OCI-M1 (cell line): ENCODE results near the gene RNF150.
"Not testable (repeated sequence)": the region's sequence is repeated elsewhere in the genome, so short reads cannot be mapped to it uniquely, and the experiment has no call there.

Experiments used
- DNase-seq: peaks from one replicate; lab custom pipeline; 2025; lab: John Stamatoyannopoulos, UW

Gene RNF150

DNA sequence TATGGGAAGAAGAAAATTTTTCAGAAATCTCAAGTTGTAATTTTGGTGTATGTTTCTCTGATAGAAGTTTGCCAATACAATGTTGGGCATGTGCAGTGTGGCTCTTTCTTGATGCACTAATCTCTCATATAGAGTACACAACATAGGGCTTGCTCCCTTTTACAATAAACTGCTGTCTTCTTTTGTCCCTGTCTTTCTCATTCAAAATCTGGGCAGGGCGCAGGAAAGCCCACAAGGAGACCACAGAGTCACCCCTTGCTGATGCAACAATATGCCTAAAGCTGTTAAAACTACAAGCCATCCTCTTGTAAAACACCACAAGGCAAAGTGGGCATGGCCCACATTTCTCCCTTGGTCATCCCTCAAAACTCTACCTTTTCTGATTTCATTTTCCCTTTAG lies 313.7 kb downstream of the RNF150 start:
- peak; percentile 54 for DNase-seq

DNA sequence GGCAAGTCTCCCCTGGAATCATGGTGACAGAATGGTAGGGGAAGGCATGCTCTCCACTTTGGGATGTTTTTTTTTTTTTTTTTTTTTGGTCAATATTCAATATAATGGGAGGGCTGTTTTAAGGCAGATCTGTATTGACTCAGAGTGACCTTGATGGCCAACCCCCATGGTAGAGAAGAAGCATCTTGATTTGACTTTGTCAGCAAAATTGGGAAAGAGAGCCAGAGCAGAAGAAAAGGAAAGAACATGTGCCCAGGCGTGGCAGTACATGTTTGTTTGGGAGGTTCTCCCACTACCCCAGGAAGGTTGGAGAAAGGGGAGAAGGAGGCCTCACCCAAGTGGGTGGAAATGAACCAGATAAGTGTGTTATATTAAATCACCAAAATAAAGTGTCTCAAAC lies 314.8 kb downstream of the RNF150 start:
- no peak for DNase-seq

DNA sequence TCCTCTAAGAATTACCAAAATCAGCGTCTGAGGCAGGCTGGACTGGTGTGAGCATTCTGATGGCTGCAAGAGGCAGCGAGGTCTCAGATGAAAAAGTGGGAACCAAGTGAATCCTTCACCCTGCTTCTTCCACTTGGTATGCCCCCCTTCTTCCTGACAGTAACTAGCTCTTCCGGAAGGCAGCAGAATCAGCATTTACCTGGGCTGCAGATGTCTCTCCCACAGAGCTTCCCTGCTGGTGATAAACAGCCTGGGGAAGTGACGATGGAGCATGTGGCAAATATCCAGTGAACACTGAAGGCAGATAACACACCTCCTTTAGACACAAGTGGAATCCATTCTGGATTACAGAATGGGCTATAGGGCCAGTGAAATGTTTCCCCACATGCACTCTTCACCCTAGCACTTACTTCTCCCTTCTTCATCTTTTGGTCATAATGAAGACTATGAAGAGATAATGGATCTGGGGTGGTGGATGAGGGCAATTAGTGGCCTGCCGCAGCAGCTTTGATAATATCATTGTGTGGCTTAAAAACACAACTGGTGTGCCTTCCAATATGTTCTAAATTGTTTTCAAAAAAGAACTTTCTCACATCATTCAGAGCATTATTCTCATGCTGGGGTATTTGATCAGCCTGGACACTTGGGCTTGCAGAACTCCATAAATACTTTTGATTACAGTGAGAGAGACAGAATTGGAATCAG lies 316.3 kb downstream of the RNF150 start:
- DNase-seq, result no peak

DNA sequence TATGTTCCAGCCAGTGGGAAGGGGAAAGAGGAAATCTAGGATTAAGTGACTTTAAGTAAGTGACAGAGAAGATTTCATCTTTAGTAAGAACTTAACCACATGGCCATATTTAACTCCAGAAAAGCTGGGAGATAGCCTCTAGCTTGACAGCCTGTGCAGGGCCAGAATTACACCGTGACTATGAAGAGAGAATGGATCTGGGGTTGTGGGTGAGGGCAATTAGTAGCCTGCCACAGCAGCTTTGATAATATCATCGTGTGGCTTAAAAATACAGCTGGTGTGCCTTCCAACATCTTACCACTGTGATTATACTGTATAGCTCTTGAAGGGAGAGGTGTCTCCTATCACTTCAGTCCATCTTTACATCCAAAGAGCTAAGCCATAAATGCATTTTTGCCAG lies 319.5 kb downstream of the RNF150 start:
- peak; percentile 34 for DNase-seq

DNA sequence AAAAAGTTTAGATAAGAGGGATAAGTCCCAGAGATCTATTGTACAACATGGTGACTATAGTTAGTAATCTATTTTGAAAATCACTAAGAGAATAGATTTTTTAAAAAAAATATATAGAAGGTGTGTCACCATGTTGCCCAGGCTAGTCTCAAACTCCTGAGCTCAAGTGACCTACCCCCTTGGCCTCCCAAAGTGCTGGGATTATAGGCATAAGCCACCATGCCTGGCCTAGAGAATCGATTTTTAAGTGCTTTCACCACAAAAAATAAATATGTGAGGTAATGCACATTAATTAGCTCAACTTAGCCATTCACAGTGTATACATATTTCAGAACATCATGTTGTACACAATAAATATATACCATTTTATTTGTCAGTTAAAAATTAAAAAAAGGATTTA lies 320.4 kb downstream of the RNF150 start:
- DNase-seq, result no peak

DNA sequence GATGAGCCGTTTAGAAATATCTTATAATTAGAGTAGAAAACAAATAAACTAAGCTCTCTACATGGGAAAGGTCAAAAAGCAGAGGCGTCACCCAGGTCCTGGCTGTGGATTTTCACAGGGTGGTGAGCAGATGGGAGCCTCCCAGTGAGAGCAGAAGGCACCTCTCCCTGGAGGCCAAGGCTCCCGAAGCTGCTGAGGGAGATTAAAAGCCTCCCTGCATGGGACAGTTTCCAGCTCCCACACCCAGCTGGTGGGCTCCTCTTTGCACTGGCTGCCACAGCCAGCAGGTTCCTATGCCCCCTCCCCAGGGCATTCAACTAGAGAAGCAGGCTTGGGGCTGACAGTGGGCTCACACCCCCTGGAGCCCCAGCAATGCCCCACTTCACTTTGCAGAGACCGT lies 321.8 kb downstream of the RNF150 start:
- DNase-seq, result no peak

DNA sequence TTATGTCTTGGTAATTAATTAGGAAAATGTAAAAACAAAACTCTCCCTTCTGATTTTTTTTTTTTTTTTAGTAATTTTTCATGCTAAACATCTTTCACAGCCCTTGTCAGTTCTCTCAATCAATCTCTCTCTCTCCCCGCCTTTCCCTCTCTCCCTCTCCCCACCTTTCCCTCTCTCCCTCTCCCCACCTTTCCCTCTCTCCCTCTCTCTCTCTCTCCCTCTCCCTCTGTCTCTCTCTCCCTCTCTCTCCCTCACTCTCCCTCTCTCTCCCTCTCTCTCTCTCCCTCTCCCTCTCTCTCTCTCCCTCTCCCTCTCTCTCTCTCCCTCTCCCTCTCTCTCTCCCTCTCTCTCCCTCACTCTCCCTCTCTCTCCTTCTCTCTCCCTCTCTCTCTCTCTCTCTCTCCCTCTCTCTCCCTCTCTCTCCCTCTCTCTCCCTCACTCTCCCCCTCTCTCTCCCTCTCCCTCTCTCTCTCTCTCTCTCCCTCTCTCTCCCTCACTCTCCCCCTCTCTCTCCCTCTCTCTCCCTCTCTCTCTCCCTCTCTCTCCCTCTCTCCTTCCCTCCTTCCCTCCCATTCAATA lies 322.6 kb downstream of the RNF150 start:
- DNase-seq, result not testable (repeated sequence)
